GM19351 (cell line): ENCODE results near the gene DLGAP1.

ENCODE experiments used
- ATAC-seq: cut with Tn5 transposase; IDR thresholded peaks from one replicate; pipeline ENCODE4 v1.9.1; 2021; ENCODE audit warnings: mild to moderate bottlenecking, moderate library complexity; ENCODE audit not compliant: unreplicated experiment

Gene DLGAP1

GRCh38 chr18:3747176-3747973, 707.7 kb downstream of the DLGAP1 start:
- ATAC-seq = no peak

DNA sequence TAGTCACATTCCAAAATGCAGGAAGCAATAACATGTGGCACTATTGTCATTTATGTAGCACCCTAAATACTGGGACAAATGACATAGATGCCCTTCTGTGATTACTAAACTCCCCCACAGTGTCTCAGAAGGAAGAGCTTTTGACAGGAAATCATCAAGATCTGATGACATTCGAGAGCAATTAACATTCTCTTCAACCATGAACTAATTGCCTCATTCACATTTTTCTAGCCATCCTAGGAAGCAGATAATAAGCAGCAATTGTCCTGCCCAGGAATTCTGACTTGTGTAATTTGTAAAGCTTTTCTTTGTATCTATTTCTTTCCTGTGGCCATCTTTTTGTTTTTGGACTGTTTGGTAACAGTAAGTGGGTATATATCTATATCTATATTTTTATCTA, 712.6 kb downstream of the DLGAP1 start:
- no peak for ATAC-seq

DNA sequence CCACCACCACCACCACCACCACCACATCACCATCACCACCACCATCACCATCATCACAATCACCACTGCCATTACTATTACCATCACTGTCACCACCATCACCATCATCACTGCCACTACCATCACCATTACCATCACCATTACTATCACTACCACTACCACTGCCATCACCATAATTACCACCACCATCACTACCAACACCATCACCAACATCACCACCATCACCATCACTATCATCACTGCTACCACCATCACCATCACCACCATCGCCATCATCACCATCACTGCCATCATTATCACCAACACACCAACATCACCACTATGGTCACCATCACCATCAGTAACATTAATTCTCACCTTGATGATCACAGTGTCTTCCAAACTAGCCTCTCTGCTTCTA, 713.8 kb downstream of the DLGAP1 start:
- ATAC-seq = no peak

DNA sequence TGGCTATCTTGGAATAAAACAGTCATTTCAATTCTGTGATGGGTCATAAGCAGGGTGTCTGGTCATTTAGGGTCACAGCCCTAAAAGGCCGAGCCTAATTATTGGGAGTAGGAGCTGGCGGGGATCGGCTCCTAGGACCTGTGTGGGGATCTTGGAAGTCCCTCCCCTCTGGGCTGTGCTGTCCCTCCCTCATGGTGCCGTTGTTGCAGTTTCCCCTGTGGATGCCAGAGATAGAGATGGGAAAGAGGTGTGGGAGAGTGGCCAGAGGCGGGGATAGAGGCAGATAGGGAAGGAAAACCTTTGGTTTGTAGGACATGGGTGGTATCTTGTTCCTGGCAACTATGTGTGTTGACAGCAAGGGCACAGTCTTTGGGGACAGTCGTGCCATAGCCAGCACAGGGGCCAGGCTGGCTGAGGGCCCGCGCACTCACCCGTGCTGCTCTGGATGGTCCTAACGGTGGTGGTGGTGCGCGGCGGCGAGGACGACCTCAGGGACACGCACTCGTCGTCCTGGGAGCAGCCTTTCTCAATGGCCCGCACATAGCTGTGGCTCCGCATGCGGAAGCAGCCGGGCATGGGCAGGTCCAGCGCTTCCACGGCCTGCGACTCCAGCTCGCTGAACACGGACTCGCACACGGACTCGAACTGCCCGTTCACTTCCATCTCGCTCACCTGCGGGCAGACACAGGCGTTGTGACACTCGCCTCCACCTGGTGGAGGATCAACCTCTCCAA, 726.2 kb downstream of the DLGAP1 start:
- ATAC-seq = no peak

GRCh38 chr18:3727274-3727673, 727.8 kb downstream of the DLGAP1 start:
- no peak for ATAC-seq

GRCh38 chr18:3726238-3726951, 728.7 kb downstream of the DLGAP1 start:
- ATAC-seq = no peak

GRCh38 chr18:3725115-3725514, 730.0 kb downstream of the DLGAP1 start:
- no peak for ATAC-seq

- ATAC-seq = no peak
These were observed 731.6 kb downstream of the DLGAP1 start for GRCh38 chr18:3723554-3723953.

DNA sequence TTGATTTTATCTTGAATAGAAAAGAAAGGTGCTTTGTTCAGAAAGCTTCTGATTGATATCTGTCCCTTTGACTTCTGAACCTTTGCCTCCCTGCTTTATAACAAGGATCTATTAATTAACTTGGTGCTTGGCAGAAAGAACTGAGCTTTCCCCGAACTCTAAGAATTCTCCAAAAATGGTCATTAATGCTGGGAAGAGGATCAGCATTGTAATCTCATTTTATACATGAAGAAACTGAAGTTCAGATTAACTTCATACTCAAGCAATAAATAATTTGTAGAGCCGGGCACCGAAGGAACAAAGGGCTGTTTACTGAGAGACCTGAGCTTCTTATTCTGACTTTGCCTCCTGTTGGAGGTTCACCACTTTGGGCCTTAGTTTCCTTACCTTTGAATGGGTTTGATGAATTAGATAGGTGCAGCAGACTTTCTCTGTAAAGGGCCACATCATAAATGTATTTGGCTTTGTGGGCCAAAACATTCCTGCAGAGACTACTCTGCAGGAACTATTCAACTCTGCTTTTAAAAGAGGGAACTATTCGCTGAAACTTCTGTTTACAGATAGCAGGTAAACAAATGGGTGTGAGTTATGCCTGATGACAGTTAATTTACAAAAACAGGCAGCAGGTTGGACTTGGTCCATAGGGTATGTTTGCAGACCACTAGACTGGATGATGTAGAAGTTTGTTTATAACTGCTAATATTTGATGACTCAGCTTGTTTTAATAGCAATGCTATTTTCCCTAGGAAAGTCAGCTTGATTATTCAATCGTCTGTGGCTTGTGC, 732.3 kb downstream of the DLGAP1 start:
- ATAC-seq = no peak

- no peak for ATAC-seq
These were observed 733.1 kb downstream of the DLGAP1 start for GRCh38 chr18:3721771-3722648.

- no peak for ATAC-seq
These were observed 734.1 kb downstream of the DLGAP1 start for GRCh38 chr18:3720818-3721545.

- ATAC-seq = no peak
These were observed 734.9 kb downstream of the DLGAP1 start for GRCh38 chr18:3720159-3720558.

DNA sequence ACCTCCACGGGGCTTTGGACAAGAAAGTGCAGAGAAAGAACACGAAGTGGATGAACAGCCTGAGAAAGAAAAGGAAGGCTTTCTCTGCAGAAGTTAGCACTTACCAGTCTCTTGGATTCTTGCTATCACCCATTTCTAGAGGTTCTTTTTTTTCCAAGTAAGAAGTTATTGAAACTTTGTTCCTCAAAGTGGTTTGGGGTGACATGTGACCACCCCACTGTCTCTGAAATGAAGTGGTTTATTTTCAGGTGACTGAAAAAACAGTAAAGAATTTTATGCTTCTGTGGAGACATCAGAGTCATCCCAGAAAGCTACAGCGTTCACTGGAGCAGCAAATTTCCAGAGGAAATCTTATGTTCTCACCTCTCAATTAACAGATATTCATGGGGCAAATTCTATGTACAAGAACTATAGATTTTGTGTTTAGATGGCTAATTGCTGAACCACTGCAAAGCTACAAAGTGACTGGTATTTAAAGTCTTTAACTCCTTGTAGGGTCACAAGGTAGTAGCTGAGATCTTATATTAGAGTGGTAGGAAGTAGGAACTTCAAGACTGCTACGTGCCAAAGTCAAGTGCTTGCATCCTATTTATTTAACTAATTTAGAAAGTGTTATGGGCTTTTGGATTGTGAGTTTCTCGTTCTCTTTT, 737.6 kb downstream of the DLGAP1 start:
- ATAC-seq = no peak

GRCh38 chr18:3716116-3716660, 738.9 kb downstream of the DLGAP1 start:
- ATAC-seq = no peak

DNA sequence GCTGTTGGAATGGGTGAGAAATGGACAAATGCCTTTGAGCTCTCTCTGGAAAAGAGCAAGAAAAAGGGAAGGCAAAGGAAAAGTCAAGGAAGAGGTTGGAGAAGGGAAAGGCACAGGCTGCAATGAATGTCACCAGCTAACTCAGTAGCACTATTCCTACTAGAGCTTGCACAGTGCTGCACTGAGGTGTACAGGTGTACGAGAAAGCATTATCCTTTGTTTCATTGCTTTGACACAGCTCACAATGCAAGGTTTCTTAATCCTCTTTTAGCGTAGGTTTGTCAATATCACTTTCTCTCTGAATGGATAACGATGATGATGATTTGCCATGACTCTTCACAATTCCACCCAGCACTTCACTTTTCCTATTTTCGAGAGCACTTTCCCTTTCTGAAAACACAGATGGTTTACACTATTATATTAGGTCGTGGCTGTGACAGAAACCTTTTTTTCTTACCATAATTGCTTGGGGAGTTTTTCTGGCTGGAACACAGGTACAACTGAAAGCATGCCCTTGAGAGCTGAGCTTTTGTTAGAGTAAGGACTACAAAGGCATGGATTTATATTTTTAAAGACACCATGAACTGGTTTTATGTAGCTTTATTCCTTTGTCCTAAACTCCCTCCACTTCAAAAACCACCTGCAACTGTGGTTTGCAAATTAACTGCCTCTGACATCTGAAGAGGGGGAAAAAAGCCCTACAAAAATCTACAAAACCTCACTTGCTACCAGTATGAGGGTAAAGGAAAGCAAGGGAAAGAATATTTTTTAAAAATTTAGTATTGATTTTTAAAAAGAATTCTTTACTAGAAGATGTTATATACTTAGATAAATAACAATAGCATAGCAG, 739.7 kb downstream of the DLGAP1 start:
- no peak for ATAC-seq

DNA sequence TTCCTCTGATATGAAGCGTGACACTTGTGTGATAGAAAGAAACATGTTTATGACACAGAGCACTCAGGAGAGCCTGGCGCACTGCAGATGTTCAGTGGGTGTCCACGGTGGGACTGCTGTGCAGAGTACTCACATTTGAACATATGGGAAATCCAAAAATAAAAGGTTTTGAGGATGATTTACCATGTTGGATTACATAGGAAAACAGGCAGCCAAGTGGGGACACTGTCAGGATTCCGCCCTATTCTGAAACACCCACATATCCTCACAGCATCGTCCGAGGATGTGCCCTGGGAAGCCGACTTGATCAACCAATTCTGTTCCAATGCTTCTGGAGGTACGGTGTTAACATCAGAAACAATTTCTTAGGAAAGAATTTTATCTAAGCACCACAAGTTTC, 741.4 kb downstream of the DLGAP1 start:
- ATAC-seq = no peak

- no peak for ATAC-seq
These were observed 741.9 kb downstream of the DLGAP1 start for GRCh38 chr18:3713166-3713565.

GRCh38 chr18:3712491-3712890, 742.6 kb downstream of the DLGAP1 start:
- ATAC-seq = no peak
